SK-N-SH treated with all-trans-retinoic acid at 6 μM for 48 hours (cell line): ENCODE results near the gene DAAM2.

Experiments used
- ATAC-seq: fragments of 200-7000 bp; cut with Tn5 transposase; 3 replicates; pipeline ENCODE4 v1.9.1; 2020; ENCODE audit warnings: mild to moderate bottlenecking, moderate library complexity
- BACH2 ChIP-seq: fragments of 250-450 bp; sonication (Bioruptor Pico); IDR thresholded peaks from 2 replicates; pipeline ENCODE4 v1.9.0; 2021; ENCODE audit warnings: mild to moderate bottlenecking, borderline replicate concordance
- CSDC2 ChIP-seq: fragments of 250-450 bp; sonication (Bioruptor Pico); IDR thresholded peaks from 2 replicates; pipeline ENCODE4 v1.5.0; 2020; ENCODE audit warnings: mild to moderate bottlenecking, moderate library complexity
- ESRRG ChIP-seq: fragments of 250-450 bp; sonication (Bioruptor Pico); IDR thresholded peaks from 2 replicates; pipeline ENCODE4 v1.6.1; 2021; ENCODE audit warnings: mild to moderate bottlenecking
- ISL1 ChIP-seq: fragments of 250-450 bp; sonication (Bioruptor Pico); IDR thresholded peaks from 2 replicates; pipeline ENCODE4 v2.1.2; 2022; ENCODE audit warnings: mild to moderate bottlenecking, moderate library complexity
- OSR1 ChIP-seq: fragments of 250-450 bp; sonication (Bioruptor Pico); IDR thresholded peaks from 2 replicates; pipeline ENCODE4 v1.8.0; 2022; ENCODE audit warnings: moderate library complexity, mild to moderate bottlenecking, inconsistent platforms
- RARB ChIP-seq: fragments of 250-450 bp; sonication (Bioruptor Pico); IDR thresholded peaks from 2 replicates; pipeline ENCODE4 v1.8.0; 2021; ENCODE audit warnings: mild to moderate bottlenecking, moderate library complexity
- SNAI2 ChIP-seq: fragments of 250-450 bp; sonication (Bioruptor Pico); IDR thresholded peaks from 2 replicates; pipeline ENCODE4 v1.5.0; 2020; ENCODE audit warnings: mild to moderate bottlenecking, moderate library complexity
- TCF4 ChIP-seq: fragments of 250-450 bp; sonication (Bioruptor Pico); IDR thresholded peaks from 2 replicates; pipeline ENCODE4 v1.8.0; 2021; ENCODE audit warnings: mild to moderate bottlenecking, moderate library complexity, borderline replicate concordance
- TOX ChIP-seq: fragments of 250-450 bp; sonication (Bioruptor Pico); IDR thresholded peaks from 2 replicates; pipeline ENCODE4 v1.8.0; 2021; ENCODE audit warnings: mild to moderate bottlenecking, moderate library complexity, borderline replicate concordance
- ZFP3 ChIP-seq: fragments of 250-450 bp; sonication (Bioruptor Pico); IDR thresholded peaks from 2 replicates; pipeline ENCODE4 v1.5.0; 2020; ENCODE audit warnings: mild to moderate bottlenecking, moderate library complexity
- ZFP30 ChIP-seq: fragments of 450-650 bp; formaldehyde crosslinking; IDR thresholded peaks from 2 replicates; pipeline ENCODE4 v1.5.0; 2022; ENCODE audit warnings: mild to moderate bottlenecking, moderate library complexity
- ZNF565 ChIP-seq: fragments of 450-650 bp; formaldehyde crosslinking; conservative IDR thresholded peaks from 2 replicates; pipeline ENCODE4 v1.5.0; 2020; ENCODE audit warnings: low read depth, mild to moderate bottlenecking, moderate library complexity
- ZNF8 ChIP-seq: fragments of 450-650 bp; formaldehyde crosslinking; IDR thresholded peaks from 2 replicates; pipeline ENCODE4 v1.5.0; 2020; ENCODE audit warnings: mild to moderate bottlenecking, moderate library complexity
- TF ChIP-seq, protein P1 (sequence below): fragments of 250-450 bp; sonication (Bioruptor Pico); IDR thresholded peaks from 2 replicates; pipeline ENCODE4 v1.8.0; 2021; ENCODE audit warnings: low read depth, mild to moderate bottlenecking, moderate library complexity, borderline replicate concordance
- TF ChIP-seq, protein P2 (sequence below): fragments of 250-450 bp; sonication (Bioruptor Pico); IDR thresholded peaks from 2 replicates; pipeline ENCODE4 v1.5.0; 2020; ENCODE audit warnings: mild to moderate bottlenecking, moderate library complexity
- TF ChIP-seq, protein P3 (sequence below): fragments of 250-450 bp; sonication (Bioruptor Pico); IDR thresholded peaks from 2 replicates; pipeline ENCODE4 v1.8.0; 2020; ENCODE audit warnings: mild to moderate bottlenecking, moderate library complexity, borderline replicate concordance
- TF ChIP-seq, protein P4 (sequence below): fragments of 250-450 bp; sonication (Bioruptor Pico); IDR thresholded peaks from 2 replicates; pipeline ENCODE4 v1.5.1; 2021; ENCODE audit warnings: mild to moderate bottlenecking, moderate library complexity

Gene DAAM2

DNA sequence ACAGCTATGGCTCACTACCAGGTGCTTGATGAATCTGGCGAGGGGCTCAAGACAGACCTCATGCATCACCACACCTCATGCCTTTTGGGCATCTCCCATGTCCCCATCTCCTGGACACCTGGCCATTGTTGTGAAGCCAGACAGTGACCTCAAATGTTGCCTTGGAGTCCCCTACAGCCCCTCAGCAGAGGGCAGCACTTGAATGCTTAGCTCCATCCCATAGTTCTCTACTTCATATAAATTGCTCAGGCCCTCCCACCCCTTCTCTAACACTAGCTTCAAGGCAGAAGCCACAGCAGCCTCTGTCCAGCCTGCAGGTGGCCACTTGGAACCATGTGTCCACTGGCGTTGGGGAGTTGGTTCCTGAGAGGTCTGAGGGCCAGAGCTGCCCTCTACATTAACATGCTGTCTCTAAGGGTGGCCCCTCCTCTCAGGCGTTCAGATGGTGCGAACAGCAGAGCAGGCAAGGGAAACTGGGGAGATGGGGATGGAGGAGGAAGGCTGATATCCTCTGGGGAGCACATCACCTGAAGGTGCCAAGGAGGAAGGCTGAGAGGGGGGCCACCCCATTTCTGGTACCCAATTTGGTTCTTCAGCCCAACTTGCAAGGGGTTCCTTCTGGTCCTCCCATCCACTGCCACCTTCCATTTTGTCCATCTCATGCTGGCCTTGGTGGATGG is 110.8 kb downstream of the DAAM2 start (continued):
- TF ChIP-seq ZFP30, result no peak
- TF ChIP-seq, protein P1, sequence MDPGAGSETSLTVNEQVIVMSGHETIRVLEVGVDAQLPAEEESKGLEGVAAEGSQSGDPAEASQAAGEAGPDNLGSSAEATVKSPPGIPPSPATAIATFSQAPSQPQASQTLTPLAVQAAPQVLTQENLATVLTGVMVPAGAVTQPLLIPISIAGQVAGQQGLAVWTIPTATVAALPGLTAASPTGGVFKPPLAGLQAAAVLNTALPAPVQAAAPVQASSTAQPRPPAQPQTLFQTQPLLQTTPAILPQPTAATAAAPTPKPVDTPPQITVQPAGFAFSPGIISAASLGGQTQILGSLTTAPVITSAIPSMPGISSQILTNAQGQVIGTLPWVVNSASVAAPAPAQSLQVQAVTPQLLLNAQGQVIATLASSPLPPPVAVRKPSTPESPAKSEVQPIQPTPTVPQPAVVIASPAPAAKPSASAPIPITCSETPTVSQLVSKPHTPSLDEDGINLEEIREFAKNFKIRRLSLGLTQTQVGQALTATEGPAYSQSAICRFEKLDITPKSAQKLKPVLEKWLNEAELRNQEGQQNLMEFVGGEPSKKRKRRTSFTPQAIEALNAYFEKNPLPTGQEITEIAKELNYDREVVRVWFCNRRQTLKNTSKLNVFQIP (CRISPR knock-in tag), result no peak
- TF ChIP-seq ZNF565 (CRISPR knock-in tag), result no peak

DNA sequence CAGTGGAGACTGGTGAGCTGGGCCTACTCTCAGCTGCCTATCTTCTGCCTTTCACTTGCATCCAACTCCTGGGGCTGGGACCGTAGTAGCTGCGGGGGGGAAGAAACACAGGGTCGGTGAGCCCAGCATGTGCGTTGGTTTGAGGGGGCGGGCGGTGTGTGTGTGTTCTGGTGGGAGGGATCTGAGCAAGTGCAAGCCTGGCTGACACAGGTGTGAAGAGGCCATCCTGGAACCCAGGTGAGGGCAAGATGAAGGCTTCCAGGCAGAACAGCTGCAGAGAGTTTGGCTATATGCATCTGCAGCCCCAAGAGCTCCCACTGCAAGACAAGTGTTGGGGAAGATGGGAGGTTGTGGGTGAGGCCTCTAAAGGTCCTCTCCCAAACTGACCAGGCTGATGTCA is 111.5 kb downstream of the DAAM2 start:
- ATAC-seq, result no peak
- no peak for TF ChIP-seq SNAI2 (CRISPR knock-in tag)
- TF ChIP-seq, protein P2, sequence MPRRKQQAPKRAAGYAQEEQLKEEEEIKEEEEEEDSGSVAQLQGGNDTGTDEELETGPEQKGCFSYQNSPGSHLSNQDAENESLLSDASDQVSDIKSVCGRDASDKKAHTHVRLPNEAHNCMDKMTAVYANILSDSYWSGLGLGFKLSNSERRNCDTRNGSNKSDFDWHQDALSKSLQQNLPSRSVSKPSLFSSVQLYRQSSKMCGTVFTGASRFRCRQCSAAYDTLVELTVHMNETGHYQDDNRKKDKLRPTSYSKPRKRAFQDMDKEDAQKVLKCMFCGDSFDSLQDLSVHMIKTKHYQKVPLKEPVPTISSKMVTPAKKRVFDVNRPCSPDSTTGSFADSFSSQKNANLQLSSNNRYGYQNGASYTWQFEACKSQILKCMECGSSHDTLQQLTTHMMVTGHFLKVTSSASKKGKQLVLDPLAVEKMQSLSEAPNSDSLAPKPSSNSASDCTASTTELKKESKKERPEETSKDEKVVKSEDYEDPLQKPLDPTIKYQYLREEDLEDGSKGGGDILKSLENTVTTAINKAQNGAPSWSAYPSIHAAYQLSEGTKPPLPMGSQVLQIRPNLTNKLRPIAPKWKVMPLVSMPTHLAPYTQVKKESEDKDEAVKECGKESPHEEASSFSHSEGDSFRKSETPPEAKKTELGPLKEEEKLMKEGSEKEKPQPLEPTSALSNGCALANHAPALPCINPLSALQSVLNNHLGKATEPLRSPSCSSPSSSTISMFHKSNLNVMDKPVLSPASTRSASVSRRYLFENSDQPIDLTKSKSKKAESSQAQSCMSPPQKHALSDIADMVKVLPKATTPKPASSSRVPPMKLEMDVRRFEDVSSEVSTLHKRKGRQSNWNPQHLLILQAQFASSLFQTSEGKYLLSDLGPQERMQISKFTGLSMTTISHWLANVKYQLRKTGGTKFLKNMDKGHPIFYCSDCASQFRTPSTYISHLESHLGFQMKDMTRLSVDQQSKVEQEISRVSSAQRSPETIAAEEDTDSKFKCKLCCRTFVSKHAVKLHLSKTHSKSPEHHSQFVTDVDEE (CRISPR knock-in tag), result no peak
- TF ChIP-seq, protein P3, sequence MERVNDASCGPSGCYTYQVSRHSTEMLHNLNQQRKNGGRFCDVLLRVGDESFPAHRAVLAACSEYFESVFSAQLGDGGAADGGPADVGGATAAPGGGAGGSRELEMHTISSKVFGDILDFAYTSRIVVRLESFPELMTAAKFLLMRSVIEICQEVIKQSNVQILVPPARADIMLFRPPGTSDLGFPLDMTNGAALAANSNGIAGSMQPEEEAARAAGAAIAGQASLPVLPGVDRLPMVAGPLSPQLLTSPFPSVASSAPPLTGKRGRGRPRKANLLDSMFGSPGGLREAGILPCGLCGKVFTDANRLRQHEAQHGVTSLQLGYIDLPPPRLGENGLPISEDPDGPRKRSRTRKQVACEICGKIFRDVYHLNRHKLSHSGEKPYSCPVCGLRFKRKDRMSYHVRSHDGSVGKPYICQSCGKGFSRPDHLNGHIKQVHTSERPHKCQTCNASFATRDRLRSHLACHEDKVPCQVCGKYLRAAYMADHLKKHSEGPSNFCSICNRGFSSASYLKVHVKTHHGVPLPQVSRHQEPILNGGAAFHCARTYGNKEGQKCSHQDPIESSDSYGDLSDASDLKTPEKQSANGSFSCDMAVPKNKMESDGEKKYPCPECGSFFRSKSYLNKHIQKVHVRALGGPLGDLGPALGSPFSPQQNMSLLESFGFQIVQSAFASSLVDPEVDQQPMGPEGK (CRISPR knock-in tag), result no peak
- no peak for TF ChIP-seq TCF4 (CRISPR knock-in tag)
- TF ChIP-seq OSR1, result no peak
- TF ChIP-seq, protein P4, sequence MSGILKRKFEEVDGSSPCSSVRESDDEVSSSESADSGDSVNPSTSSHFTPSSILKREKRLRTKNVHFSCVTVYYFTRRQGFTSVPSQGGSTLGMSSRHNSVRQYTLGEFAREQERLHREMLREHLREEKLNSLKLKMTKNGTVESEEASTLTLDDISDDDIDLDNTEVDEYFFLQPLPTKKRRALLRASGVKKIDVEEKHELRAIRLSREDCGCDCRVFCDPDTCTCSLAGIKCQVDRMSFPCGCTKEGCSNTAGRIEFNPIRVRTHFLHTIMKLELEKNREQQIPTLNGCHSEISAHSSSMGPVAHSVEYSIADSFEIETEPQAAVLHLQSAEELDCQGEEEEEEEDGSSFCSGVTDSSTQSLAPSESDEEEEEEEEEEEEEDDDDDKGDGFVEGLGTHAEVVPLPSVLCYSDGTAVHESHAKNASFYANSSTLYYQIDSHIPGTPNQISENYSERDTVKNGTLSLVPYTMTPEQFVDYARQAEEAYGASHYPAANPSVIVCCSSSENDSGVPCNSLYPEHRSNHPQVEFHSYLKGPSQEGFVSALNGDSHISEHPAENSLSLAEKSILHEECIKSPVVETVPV, result no peak
- TF ChIP-seq ZNF565 (CRISPR knock-in tag), result no peak
- TF ChIP-seq TOX, result no peak
- no peak for TF ChIP-seq ZFP30
- no peak for TF ChIP-seq ESRRG (CRISPR knock-in tag)

DNA sequence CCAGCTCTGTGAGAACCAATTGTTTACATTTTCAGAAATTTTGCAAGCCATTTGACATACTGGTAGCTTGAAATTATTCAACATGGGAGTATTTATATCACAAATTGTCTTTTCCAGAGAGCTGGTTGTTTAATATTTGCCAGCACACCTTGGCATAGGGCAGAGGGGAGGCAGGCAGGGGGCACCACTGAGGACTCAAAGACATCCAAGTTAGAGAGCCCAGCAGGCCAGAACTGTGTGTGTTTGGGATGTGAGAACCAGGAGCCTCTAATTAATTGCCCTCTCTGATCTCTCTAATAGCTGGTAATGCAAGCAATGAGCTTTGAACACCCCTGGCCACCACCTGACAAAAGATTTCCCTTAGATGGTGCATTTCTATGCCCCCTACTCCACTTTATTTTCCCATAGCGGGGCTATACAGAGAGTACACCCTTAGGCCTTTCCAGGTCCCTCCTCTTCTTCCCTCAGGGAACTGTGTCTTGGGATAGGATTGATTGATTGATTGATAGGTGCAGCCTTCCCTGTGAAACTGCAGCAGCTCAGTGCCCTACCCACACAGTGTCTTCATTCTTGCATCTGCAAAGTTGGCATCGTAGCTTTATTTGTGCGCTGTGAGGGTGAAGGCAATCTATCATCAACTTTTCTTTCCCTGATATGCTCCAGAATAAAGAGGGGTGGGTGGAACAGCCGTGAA is 112.9 kb downstream of the DAAM2 start:
- no peak for ATAC-seq
- TF ChIP-seq ISL1 (CRISPR knock-in tag) (no peak), RARB (no peak), SNAI2 (CRISPR knock-in tag) (no peak), TOX (no peak), OSR1 (no peak)
- TF ChIP-seq, protein P2 (CRISPR knock-in tag), result no peak

DNA sequence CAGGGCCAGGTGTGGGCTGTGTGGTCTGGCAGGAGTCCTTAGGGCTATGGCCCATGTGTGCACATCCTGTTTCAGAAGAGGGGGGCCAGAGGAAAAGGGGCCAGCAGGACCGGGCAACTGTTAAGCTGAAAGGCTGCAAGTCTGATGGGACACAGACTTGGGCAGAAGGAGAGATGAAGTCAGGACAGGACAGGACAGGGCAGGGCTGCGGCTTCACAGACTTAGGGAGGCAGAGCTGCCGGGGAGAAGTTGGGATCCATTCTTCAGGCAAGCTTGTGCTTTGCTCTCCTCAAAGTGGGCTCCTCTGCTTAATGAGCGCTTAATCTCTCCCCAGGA is 113.4 kb downstream of the DAAM2 start:
- ATAC-seq, result no peak
- TF ChIP-seq, protein P2 (CRISPR knock-in tag), result no peak
- TF ChIP-seq ZFP3, result no peak
- TF ChIP-seq SNAI2 (CRISPR knock-in tag), result no peak
- TF ChIP-seq BACH2, result no peak
- TF ChIP-seq ZNF8 (CRISPR knock-in tag), result no peak
- TF ChIP-seq CSDC2 (CRISPR knock-in tag), result no peak
- TF ChIP-seq ZNF565 (CRISPR knock-in tag), result no peak
- no peak for TF ChIP-seq RARB
- TF ChIP-seq, protein P1 (CRISPR knock-in tag), result no peak
